B cell (primary cell): Measurements from ENCODE around the gene AUTS2.

Experiments used
- CTCF ChIP-seq: fragments of 200-600 bp; IDR thresholded peaks from one replicate; pipeline ENCODE4 v1.8.0; 2022; ENCODE audit warnings: antibody characterized with exemption, mild to moderate bottlenecking
- EZH2 ChIP-seq: IDR thresholded peaks from 2 replicates; pipeline ENCODE4 v1.6.1; 2012; ENCODE audit warnings: borderline replicate concordance, low read depth, mild to moderate bottlenecking, moderate library complexity, low read length; ENCODE audit not compliant: insufficient read depth, poor library complexity, severe bottlenecking

GRCh38 chr7:69873512-69873911, 275.2 kb downstream of the AUTS2 start:
- TF ChIP-seq CTCF (no peak), EZH2 (no peak)
